IPS-NIHi7 (cell line): Measurements from ENCODE around the gene TUBB4B.

Experiments used
- DNase-seq: peaks from one replicate; pipeline ENCODE4 v3.0.0; 2012; ENCODE audit warnings: mixed read lengths; ENCODE audit errors: extremely low spot score

Gene TUBB4B

DNA sequence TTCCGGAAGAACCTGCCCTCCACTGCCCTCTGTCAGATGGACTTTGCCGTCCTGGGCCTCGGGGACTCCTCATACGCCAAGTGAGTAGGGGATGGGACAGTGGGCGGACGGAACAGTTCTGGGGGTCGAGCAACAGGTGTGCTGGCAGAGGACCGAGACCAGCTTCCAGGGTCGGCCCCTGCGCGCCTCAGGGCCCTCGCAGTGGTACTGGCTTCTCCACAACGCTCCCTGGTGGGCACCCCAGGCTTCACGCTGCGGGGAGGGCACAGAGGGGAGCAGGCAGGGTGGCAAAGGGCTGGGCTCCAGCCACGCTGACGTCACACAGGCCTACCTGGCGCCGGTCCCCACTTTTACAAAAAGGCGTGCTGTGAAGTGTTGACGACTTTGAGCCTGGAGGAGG is 28.6 kb upstream of the TUBB4B start:
- no peak for DNase-seq

DNA sequence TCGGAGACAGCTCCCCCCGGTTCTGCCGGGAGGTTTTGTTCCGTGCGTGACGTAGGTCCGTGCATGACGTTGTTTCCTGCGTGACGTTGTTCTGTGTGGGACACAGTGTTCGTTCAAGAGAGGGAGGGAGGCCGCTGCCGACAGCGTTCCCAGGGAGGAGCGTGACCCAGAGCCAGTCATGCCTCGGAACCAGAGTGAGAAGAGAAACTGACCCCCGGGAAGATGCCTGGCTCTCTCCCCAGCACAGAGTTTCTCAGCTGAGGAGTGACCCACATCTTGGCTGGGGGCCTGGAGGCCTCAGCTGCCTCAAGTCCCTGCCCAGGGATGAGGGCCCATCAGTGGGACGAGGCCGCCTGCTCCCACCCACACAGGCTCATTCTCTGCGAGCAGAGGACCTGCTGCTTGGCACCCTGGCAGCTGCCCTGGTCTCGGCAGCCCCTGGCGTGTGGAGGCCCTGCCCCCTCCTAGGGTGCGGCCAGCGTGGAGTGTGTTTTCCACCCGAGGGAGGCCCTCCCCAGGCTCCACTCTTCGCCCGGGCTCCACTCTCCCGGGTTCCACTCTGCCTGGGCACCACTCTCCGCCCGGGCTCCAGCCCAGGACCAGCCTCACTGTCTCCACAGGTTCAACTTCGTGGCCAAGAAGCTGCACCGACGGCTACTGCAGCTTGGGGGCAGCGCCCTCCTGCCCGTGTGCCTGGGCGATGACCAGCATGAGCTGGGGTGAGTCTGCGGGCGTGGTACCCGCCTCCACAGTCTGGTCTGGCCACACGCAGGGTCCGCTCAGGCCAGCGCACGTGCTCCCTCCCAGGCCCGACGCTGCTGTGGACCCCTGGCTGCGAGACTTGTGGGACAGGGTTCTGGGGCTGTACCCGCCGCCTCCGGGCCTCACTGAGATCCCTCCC is 27.7 kb upstream of the TUBB4B start:
- no peak for DNase-seq

DNA sequence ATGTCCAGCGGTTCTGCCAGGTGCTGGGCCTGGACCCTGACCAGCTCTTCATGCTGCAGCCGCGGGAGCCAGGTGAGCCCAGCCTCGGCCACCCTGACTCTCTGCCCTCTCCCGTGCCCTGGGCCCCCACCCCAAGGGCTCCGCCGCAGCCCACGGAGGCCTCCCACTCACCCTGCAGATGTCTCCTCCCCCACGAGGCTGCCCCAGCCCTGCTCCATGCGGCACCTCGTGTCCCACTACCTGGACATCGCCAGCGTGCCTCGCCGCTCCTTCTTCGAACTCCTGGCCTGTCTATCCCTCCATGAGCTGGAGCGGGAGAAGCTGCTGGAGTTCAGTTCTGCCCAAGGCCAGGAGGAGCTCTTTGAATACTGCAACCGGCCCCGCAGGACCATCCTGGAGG is 26.5 kb upstream of the TUBB4B start:
- DNase-seq, result no peak

DNA sequence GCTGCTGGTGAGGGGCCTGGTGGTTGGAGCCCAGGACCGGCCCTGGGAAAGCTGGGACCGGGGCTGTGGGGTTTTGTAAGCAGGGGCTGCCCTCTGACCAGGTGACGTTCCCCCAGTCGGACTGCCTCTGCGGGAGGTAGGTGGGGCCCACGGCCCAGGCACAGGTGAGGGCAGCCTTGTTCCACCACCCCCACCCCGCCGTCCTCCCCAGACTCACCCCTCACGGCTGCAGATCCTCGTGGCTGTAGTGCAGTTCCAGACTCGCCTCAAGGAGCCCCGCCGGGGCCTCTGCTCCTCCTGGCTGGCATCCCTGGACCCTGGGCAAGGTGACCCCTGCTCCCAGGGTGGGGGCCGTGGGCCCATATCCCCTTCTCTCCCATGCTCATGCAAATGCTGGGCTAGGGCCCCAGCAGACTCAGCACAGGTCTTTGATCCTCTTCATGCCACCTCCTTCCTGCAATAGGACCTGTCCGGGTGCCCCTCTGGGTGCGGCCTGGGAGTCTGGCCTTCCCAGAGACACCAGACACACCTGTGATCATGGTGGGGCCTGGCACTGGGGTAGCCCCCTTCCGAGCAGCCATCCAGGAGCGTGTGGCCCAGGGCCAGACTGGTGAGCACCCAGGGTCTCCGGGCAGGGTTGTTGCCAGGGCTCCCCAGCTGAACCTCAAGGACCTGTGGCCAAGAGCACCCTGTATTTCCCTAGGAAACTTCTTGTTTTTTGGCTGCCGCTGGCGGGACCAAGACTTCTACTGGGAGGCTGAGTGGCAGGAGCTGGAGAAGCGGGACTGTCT is 25.7 kb upstream of the TUBB4B start:
- DNase-seq, result no peak

DNA sequence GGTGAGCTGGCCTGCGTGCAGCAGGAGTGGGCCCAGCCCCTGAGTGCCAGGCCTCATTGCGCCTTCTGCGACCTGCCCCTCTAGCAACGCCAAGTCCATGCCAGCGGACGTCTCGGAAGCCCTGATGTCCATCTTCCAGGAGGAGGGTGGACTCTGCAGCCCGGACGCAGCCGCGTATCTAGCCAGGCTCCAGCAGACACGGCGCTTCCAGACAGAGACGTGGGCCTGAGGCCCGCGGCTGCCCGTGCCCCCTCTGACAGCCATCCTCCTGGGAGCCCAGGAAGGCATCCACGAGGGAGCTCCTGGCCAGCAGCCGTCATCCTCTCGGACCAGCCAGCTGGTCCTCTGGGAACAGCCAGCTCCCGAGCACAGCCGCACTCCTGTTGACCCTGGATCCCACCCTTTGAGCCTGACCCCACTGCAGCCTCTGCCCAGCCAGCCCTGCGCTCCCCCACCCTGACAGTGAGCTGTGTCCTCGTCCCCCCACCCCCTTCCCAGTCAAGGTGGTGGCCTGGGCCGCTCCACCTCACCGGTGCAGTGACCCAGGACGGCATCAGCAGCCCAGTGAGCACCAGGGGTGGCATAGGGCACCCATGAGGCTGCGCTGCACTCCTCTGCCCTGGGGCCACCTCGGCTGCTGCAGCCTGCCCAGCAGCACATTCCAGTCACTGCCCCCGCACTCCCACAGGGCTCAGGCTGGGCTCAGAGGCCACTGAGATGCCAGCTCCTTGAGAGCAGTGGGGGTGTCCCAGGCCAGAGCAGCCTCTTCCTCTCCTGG is 24.7 kb upstream of the TUBB4B start:
- DNase-seq, result no peak

DNA sequence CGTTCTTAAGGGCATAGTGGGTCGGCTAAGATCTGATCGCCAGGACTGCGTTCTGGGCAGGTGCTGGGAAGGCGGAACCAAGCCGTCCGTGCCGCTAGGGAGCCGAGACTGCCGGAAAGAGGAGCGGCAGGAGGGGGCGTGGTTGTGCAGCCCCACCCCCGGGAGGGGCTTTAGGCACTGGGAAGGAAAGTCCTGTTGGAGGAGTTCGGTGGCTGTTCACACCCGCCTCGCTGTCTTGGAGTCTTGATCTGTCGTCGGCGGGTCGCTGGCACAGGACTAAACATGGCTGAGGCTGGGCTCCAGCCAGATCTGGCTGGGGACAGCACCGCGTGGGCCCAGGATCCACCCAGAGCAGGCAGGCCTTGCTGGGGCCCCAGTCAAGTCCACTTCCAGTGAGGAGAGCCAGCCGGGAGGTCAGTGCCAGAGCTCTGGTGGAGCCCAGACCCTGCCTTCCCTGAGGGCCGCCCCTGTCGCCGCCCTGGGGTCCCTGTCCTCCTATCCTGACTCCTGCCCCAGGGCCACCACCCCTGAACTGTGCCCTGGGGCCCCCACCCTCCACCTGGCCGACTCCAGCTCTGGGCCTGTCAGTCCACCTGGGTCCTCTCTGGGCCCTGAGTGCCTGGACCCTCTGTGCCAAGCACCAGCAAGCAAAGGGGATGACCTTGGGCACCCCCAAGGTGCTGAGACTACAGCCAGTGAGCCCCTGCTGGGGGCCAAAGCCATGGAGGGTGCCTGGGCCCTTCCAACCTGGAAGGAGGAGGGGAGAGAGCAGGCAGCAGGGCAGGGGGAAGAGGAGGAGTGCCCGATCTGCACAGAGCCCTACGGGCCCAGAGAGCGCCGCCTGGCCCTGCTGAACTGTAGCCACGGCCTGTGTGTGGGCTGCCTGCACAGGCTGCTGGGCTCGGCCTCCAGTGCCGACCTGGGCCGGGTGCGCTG is 23.5 kb upstream of the TUBB4B start:
- DNase-seq, result peak; percentile 88

DNA sequence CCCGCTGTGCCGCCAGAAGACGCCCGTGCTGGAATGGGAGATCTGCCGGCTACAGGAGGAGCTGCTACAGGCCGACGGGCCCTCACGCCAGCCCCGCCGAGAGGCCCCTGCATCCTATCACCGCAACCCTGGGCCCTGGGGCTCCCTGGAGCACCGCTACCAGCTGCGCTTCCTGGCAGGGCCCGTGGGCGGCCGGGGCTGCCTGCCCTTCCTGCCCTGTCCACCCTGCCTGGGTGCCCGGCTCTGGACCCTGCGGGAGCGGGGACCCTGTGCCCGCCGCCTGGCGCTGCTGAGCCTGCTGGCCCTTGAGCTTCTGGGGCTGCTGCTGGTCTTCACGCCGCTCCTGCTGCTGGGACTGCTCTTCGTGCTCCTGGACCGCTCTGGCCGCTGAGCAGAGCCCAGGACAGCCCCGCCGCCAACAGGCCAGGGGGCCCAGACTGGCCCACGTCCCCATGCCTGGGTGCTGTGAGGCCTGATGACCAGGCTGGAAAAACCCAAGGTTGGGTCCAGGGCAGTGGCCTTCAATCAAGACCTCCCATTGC is 22.8 kb upstream of the TUBB4B start:
- DNase-seq, result no peak

DNA sequence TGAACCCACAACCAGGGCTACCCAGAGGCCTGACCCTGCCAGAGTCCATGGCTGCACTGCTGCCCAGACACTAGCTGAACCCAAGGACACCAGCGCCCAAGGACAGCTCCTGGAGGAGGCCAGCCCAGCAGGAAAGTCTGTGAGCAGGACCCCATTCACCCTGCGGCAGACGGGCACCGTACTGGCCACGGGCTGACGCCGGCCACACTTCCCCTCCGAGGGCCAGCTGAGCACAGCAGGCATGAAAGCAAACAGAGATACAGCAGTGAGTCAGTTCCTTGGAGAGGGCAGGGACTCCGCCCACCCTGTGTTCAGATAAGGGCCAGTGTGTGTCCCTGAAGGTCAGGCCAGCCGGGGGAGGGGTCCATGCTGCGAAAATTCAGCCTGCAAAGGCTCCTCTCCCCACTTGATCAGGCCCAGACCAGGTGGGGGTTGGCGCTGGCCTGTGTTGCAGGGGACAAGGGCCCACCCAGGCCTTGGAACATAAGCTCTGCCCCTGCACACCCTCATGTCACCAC is 22.3 kb upstream of the TUBB4B start:
- peak; percentile 41 for DNase-seq

DNA sequence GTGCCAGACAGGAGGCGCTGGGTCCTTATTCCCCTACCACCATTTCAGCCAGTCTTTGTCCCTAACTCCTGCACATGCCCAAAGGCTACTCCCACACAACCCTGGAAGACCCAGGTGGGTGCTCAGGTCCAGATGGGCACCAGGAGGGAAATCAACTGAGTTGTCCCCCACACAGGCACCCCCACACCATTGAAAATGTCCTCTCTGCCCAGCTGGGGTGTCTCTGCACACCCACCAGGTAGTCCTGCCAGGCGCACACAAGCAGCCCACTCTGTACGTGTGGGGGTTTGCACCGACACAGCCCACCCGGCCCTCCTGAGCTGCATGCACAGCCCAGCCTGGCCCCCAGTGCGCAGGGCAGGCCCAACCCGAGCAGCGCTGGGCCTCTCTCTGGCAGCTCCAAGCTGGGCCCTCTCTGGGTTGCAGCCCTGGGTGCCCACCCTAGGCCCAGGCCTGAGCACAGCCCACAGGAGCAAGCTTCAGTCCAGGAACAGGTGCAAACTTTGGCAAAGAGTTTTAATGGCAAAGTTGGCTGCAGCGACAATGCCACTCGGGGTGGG is 21.2 kb upstream of the TUBB4B start:
- no peak for DNase-seq

DNA sequence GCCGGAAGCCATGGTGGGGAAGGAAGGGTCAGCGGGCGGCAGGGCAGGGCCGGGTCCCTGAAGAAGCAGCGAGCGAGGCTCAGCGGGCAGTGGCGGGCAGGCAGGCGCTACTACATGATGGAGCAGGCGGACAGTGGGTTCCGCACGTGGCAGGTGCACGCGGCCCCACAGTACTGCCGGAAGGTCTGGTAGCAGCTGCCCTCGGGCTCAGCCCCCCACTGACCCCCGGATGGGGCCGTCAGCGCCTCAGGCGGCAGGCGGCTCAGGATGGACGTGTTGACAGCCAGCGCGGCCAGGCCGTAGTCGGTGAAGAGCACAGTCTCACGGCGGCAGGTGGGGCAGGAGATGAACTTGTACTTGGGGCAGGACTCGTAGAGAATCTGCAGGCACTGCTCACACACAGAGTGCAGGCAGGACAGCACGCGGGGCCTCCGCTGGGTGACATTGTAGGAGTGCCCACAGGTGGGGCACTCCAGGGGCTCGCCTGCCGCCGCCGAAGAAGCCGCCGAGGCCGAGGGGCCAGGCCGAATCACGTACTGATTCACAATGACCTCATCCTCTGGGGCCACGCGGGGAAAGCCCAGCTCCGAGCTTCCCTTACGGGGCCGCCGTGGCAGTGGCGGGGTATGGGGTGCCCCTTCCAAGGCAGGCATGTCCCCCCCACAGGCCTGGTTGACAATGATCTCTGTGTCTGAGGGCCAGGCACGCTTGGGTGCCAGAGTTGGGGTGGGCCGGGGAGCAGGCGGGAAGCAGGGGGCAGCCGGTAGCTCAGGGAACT is 20.6 kb upstream of the TUBB4B start:
- no peak for DNase-seq

DNA sequence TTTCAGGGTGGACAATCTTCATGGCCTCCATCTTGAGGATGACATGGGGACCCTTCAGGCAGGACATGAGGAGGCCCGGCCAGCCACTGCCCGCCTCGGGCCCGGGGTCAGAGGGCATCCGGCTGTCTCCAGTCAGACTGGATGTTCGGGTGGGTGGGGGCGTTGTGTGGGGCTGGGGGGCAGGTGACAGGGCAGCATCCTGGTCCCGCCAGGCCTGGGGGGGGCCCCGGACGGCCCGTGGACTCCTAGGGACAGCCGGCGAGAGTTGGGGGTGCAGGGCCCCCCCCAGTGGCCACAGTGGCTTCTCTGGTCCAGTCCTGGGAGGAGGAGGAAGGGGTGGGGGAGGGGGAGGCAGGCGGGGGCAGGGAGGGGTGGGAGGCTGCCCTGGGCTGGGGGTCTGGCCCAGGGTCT is 20.0 kb upstream of the TUBB4B start:
- no peak for DNase-seq

DNA sequence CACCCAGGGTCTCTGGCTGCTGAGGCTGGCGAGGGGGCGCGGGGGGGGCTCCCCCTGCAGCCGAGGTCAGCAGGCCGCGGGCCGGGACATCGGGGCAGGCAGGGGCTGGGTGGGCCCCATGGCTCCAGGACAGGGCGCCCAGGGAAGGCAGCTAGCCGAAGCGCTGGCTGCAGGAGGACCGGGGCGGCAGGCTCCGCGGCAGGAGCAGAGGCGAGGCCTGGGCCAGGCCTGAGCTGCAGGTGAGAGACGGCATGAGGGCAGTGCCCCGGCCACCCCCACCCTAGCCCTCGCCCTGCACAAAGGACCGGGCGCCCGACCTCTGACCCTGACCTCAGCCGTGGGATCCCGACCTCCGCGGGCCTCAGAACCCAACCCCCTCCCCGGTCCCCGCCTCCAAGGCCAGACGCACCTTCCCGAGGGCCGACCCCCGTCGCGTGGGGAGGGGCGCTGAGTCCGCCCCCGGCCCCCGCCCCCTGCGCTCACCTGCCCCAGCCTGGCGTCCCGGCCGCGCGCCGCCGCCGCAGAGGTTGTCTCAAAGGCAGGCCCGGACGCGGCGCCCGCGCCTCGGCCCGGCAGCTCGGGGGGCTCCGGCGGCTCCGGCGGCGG is 19.5 kb upstream of the TUBB4B start:
- no peak for DNase-seq

DNA sequence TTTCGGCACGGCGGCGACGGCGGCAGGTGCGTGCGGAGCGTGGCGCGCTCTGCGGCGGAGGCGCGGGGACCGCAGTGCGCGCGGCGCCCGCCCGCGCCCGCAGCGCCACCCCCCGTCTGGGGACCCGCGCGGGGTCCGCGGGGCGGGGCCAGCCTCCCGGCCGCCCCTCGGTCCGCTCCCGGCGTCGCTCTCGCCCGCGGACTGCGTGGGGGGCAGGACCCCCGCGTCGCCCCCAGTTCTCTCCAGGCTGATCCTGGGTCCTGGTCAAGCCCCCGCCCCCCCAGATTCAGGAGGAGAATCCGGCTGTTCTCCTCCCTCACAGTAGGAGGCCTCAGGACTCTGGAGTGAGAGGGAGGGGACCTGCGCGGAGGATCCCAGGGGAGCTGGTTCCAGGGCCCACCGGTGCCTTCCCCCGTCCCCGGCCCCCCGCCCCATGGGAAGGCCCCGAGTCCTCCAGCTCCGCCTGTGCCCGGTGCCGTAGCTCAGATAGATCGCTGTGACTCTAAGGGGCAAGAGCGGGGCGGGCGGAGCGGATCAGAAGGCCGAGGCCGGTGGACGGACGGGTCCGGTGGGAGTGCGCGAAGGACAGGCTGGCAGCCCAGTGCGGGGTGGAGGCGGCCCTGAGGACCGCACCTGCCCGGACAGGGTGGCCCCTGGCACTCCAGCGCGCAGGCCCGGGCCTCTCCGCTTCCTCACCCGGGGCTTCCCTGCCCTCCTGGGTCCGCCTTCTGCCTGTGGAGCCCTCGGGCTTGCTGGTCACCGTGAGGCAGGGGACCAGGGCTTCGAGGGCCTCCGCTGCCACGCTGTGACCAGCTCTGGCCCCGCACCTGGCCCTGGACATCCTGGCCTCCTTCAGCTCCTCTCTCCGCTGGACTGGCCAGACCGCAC is 18.7 kb upstream of the TUBB4B start, which contains the start of gene RNF208:
TSS of gene RNF208 (minus strand) at position 51 of the 888 bp plus-strand sequence. CDS start 1,028 bp downstream, outside the sequence.
- DNase-seq, result no peak

DNA sequence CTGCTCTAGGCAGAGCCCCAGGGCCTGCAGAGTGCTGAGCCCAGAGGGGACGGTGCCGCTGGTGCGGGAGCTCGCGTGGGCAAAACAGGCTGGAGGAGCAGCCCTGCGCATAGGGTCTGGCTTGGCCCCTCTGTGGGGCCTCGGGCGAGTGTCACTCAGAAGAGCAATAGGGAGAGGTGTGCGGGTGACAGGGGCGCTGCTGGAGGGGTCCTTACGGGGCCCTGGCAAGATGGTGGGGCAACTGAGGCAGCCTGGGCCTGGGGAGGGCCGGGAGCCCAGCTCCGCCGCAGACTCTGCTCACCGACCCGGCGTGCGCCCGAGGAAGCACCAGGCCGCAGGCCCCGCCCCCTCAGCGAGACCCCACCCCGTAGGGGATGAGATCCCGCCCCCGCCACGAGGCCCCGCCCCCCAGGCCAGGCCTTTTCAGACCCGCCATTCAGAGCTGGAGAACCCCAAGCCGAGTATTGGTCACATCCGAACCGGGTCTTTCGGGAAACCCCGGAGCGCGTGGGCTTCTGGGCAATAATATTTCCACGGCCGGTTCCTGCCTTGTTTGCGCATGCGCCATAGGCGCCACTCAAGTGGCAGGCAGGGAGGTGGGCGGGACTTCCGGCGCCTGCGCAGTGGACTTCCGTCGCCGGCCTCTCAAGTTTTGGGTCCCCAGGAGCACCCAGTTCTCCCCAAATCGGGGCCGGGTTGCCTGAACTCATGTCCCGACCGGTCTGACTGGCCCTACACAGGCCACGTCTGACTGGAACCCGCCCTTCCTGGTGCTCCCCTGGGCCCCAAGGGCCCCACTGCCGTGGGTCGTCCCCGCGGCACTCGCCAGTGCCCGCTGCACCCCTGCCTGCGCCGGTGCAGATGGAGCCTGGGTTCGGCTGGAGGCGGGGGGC is 17.8 kb upstream of the TUBB4B start:
- peak; percentile 96 for DNase-seq

DNA sequence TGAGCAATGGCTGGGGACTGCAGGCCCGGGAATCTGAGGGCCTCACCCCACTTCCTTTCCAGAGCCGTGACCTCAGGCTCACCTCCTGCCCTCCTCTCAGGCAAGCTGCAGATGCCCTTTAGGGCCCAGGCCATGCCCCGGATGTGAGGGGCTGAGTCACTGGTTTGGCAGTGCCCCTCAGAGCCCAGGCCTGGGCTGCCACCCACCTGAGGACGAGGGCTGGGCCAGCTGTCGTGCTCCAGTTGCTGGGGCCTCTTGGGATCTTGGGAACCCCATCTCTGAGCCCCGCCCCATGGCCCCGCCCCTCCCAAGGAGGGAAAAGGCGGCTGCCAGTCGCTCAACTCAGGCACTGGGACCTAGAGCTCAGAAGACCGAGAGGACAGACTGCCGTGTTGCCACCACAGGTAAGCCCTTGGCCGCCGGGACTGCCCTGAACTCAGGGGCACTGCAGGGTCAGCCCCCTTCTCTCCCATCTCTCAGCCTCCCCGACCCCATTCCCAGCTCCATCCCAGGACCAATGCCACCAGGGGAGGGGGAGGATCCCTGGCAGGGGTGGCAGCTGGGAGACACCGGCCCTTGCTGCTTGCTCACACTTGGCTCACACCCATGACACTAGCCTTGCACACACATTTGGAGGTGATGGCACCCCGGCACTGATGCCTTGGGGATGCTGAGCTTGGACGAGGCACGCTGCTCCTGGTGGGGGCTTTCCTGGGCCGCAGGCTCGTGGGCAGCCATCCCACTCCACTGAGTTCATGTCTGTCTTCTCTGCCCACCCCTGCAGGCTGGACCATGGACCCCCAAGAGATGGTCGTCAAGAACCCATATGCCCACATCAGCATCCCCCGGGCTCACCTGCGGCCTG is 16.0 kb upstream of the TUBB4B start, which contains the start of gene CYSRT1:
TSS of gene CYSRT1 (plus strand) at position 345 of the 865 bp plus-strand sequence. CDS start at position 793, 448 bp downstream.
- no peak for DNase-seq
